HT1080 (cell line): ENCODE data around the gene SLIT3. TPM values are rescaled to one million over a fixed set of nuclear protein-coding genes. Genes with fewer than 3 reads are reported as not detected.
A peak's percentile ranks its signal among the peaks of the same experiment; 100 is the strongest.

Experiments used
- DNase-seq: peaks from one replicate; pipeline ENCODE4 v3.0.0-alpha.2; 2015; ENCODE audit warnings: low read depth
- polyA plus RNA-seq, 2 experiments: library from polyadenylated mRNA; depleted of rRNA; stranded (reverse); fragments of >200 nt; gene quantifications; 2 replicates each; pipeline ENCODE4 v1.2.3, GENCODE V29; 2015
- total RNA-seq: library from RNA; depleted of rRNA; stranded (reverse); fragments of >200 nt; shearing (Covaris generic); gene quantifications from 2 replicates; pipeline ENCODE4 v1.2.3, GENCODE V29; 2014; rRNA removed

SLIT3 gene
- total RNA-seq = 0.08 and 0.23 TPM in 2 replicates
- polyA plus RNA-seq (2015; cell fraction: cytosol; rRNA removed) = 0.33 and 0.38 TPM in 2 replicates
- 0.20 and 0.65 TPM in 2 replicates for polyA plus RNA-seq (2015; cell fraction: nucleus; rRNA removed)

DNA sequence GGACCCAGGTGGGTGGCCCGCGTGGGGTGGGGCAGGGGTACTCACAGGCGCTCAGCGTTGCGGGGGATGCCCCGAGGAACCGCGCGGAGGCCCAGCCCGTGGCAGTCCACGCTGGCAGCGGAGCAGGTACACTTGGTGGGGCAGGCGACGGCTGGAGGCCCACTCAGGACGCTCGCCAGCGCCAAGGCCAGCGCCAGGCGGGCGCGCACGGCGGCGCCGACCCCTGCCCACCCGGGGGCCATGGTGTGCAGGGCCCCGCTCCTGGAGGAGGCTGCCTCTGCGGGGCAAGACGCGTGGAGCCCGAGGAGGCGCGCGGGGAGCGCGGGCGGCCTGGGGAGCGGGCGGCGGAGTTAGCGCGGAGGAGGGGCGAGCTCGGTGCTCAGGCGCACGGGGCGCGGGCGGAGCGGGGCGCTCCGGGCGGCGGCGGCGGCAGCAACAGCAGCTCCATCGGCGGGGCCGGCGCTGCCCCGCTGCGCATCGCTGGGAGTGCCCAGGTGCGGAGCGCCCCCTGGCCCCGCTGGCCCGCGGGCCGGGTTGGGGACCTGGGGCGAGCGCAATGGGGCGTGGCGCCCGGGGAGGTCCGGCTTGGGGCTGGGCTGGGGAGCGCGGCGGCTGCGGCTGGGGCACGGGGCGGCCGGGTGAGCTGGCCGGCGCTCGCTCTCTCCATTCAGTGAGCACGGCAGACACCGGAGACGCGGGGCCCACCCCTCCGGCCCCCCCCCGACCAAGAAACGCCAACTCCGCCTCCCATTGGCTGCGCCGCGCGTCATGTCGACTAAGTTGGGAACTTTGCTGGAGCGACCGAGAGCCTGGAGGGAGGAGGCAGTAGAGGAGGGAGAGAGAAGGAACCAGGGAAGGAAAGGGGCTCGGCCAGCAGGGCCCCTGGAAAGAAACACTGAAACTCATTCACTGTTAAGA, at the start of gene SLIT3:
Gene SLIT3 (minus strand): TSS at position 672 of the 918 bp plus-strand sequence. CDS start 430 bp downstream, at position 242.
- DNase-seq = no peak

- DNase-seq = peak; percentile 92
Observed at GRCh38 chr5:169350016-169350415, 49.1 kb upstream of the SLIT3 start.

- DNase-seq = no peak
Observed at GRCh38 chr5:169347786-169348185, 46.8 kb upstream of the SLIT3 start.

DNA sequence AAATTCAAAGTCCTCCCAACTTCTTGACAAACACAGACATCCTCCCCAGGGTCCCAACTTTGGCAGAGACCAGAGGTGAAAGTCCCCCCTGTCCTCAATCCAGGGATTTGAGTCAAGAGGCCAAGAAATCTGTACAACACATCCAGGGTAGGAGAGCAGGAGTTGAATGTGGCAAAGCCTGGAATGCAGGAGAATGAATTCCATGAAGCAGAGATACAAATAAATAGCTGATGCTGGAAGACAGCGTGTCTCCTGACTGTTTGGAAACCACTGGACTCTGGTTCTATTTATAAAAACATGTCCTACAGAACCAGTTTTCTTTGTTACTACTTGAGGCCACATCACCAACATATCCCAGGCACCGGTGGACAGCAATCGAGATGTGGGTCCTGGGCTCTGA, 43.7 kb upstream of the SLIT3 start:
- no peak for DNase-seq

DNA sequence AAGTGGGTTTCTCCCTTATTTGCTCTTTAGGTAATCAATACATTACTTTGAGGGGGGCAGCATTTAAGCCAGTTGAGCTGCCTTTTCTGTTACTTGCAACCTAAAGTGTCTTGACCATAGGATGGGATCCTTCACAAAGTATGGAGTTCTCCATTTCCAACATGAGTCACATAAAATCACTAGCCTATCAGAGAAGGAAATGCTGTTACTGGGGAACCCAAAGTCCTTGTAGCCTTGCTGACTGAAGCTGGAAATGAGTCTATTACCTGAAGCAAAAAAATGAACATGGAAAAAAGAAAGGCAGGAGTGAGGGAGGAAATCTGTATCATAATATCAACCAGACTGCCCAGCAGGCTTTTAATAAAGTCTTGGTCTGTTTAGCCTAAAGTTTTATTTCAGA, 42.8 kb upstream of the SLIT3 start:
- no peak for DNase-seq

GRCh38 chr5:169341556-169341955, 40.6 kb upstream of the SLIT3 start:
- DNase-seq = no peak

DNA sequence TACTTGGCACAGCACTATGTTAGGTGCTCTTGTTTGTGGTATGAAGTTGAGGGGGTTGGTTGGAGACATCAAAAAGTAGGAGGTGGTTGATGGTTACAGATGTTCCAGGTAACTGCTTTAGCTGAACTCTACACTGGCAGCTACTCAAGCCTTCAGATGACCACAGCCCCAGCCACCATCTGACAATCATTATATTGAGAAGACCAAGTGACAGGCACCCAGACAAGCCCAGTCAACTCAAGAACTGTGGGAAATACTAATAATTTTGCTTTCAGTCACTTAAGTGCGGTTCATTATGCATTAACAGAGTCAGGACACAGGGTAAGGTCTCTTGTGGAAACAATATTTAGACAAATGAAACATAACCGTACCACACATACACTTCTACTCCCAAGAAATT, 38.9 kb upstream of the SLIT3 start:
- no peak for DNase-seq

- no peak for DNase-seq
Observed at GRCh38 chr5:169336242-169336641, 35.3 kb upstream of the SLIT3 start.

- peak; percentile 30 for DNase-seq
Observed at GRCh38 chr5:169335806-169336205, 34.9 kb upstream of the SLIT3 start.

DNA sequence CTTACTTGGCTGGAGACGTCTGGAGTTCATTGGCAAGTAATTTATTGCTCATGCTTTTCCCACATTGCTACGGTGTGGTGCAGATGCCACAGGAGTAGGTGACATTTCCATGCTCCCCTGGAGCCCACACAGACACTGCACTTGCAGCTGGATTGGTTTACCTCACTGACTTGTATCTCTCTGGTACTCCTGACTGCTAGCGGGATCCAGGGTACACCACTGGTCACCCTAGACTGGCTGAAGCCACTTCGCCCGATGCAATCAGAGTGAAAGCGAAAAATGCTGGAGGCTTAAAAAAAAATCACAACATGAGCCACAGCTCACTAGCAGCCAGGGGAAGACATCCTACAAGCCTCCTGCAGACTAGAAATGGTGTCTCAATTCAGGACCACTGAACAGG, 32.6 kb upstream of the SLIT3 start:
- DNase-seq = no peak

DNA sequence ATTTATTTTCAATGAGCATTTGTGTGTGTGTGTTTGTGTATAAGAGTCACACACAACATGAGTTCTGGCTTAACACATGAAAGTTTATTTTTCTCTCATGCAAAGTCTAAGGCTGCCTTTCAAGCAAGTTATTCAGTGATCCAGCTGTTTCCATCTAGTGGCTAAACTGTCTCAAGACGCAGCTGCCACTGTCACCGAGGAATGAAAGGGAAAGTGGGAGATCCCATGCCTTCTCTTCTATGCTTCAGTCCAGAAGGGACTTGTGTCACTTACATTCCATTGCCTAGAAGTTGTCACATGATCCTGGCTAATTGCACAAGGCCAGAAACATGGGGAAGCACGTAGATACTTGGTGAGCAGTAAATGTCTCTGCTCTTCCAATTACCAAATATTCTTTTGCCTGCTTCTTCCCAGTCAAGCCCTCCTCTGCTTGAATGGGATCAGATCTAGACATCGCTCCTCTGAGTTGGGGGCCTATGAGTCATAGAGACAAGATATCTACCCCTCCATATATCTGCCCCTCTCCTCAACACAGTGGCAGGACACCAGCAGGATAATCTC, 30.4 kb upstream of the SLIT3 start:
- no peak for DNase-seq

DNA sequence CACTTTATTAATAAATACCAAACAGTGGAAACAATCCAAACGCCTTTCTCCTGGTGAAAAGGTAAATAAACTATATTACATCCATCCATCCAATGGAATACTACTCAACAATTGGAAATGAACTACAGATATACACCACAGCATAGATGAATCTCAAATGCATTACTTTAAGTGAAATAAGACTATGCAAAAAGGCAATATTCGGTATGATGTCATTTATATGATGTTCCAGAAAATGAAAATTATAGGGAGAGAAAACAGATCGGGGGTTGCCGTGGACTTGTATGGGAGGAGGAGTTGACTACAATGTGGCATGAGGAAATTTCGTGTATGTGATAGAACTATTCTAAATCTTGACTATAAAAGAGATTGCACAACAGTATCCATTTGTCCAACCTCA, 27.5 kb upstream of the SLIT3 start:
- DNase-seq = no peak

- DNase-seq = no peak
Observed at GRCh38 chr5:169325273-169325672, 24.3 kb upstream of the SLIT3 start.

- no peak for DNase-seq
Observed at GRCh38 chr5:169318556-169318955, 17.6 kb upstream of the SLIT3 start.

DNA sequence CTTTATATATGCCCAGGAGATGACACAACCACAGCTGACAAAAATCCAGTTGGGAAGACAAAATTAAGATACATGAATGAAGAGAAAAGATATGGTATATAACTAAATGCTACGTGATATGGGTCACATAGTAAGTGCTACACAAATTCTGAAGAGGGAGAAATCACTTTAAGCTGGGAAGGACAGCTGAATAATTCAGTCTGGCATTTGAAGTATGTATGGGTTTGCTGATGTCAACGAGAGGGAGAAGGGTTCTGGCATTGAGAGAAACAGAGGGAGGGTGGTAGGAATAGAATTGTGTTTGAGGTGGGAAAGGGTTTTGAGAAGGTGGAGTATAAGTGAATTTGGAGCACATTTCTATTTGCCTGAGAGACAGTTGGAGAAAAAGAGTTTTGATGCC, 6.7 kb upstream of the SLIT3 start:
- no peak for DNase-seq

- DNase-seq = no peak
Observed at GRCh38 chr5:169305366-169305765, 4.4 kb upstream of the SLIT3 start.

DNA sequence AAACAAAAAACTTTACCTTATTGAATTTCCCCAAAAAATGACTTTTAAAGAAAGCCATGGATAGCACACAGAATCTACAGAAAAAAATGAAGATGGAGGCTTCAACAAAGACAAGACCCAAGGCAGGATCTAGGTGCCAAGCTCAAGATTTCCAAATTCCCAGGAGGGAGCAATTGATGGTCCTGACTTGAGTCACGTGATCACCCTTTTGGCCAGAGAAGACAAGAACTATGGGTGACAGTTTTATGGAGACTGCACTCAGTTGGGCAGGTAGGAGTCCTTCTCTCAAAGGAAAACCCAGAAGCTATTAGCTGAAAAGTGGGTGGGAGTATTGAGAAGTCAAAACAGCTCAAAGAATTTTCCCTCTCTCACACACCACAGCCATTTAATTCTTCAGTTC, 3.2 kb upstream of the SLIT3 start:
- no peak for DNase-seq

DNA sequence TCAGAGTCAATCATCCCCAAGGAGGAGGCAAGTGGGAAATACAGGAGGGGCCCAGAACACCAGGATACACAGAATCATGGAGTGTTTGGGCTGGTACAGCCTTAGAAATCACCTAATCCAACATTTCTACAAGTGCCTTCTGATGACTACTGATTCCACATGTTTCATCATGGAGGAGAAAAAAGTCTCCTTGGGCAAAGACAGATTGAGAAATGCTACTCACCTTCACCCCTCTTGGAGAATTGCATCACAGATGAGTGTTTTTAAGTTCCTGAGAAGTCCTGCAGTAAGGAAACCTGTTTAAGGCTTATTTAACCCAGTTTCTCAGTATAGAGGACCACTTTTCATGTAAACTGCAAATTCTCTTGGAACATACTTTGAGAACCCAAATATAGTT, 2.2 kb upstream of the SLIT3 start:
- no peak for DNase-seq

DNA sequence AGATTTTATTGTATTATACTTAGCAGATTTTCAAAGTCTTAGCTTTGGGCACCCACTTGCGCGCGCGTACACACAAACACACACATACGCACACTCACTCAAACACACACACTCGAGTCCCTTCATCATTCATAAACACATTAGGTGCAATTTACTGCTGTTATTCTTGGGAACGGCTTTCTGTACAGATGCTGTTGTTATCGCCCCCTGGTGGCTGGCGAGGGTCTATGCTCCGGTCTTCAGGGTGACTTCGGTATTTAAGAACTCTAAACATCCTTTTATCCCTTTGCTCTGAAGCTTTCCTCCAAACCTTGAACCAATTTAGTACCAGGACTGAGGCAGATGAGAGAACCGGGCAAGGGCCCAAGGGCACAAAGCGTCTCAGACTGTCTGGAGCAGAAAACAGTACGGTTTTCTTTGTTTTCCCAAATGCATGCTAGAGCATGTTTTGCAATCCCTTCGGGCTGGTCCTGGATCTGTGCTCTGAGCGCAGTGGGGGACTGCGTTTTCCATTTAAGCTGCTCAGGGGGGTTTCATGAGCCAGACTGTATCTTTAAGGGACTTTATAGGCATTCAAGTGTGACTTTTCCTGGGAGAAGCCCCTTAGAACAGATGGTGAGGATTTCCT, 1.7 kb upstream of the SLIT3 start:
- DNase-seq = peak; percentile 47

DNA sequence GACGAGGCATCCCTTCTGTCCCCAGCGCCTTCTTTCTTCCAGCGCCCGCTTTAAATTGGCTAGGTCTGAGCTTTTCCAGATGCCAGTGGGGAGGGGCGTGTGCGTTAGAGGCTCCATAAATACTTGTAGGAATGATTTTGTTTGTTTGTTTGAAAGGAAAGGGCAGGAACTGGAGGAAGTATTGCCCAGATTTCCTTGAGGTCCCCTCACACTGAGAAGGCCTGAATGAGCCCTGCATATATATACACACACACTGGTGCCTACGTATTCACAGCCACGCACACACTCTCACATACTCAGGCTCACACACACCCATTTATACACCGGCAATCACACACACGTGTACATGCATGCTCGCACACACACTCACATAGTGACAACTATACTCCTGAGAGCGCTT, 1.0 kb upstream of the SLIT3 start:
- no peak for DNase-seq

DNA sequence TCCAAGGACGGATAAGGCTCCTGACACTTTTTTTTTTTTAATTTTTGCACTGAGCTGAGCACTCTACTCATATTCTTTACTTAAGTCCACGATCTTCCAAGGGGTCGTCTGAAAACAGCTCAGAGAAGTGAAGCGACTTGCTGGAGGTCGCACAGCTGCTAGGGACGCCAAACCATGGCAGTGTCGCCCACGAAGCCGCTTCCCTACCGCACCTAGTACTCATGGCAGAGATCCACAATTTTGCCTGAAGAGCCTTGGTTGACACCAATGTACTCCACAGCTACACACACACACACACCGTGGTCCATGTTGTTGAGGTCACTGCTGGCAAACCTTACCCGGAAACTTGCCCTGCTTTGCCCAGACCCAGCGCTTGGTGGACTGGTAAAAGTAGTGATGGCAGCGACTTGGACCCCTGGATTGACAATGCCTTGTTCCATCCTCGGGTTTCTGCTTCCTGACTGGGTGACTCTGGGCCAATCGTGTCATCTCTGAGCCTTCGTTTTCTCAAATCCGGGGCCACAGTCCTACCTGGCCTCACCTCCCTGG, 521 bp upstream of the SLIT3 start:
- no peak for DNase-seq
